Ovary (tissue), 9 donors: ENCODE data around the gene ARHGAP4. TPM values are rescaled to one million over a fixed set of nuclear protein-coding genes. Genes with fewer than 3 reads are reported as not detected.

Experiments used
- DNase-seq, 5 donors: peaks; one replicate each; pipeline ENCODE4 v3.0.0-alpha.2; 2019 to 2020
- H3K27ac ChIP-seq, 2 donors: fragments of 200-600 bp; one replicate each; pipeline versions ENCODE4 v1.5.1 to v1.8.0; 2019 to 2022
- H3K27me3 ChIP-seq: fragments of 200-600 bp; one replicate; pipeline ENCODE4 v1.8.0; 2022
- H3K36me3 ChIP-seq: fragments of 200-600 bp; sonication (generic); one replicate; pipeline ENCODE4 v1.5.1; 2019
- H3K4me1 ChIP-seq: one replicate; pipeline ENCODE4 v1.8.1; 2013; ENCODE audit warnings: mild to moderate bottlenecking, moderate library complexity; ENCODE audit not compliant: insufficient read depth
- H3K4me3 ChIP-seq: fragments of 200-600 bp; sonication (generic); one replicate; pipeline ENCODE4 v1.5.1; 2017
- H3K9me3 ChIP-seq, 2 donors: fragments of 200-600 bp in 1 of 2; sonication (generic) in 1 of 2; one replicate each; pipeline versions ENCODE4 v1.5.1 to v1.8.1; 2013 to 2019; ENCODE audit warnings: mild to moderate bottlenecking in 1 of 2, moderate library complexity in 1 of 2
- CTCF ChIP-seq, 3 donors: fragments of 450-650 bp in 2 of 3; fragments of 200-600 bp in 1 of 3; IDR thresholded peaks; one replicate each; pipeline versions ENCODE4 v1.5.1 to v1.8.0; 2016 to 2022; ENCODE audit warnings: antibody characterized with exemption in 3 of 3, mild to moderate bottlenecking in 1 of 3
- EP300 ChIP-seq: sonication (generic); formaldehyde crosslinking; IDR thresholded peaks from one replicate; pipeline ENCODE4 v1.6.1; 2017; ENCODE audit warnings: antibody characterized with exemption
- POLR2A ChIP-seq: fragments of 450-650 bp; IDR thresholded peaks from one replicate; pipeline ENCODE4 v1.6.1; 2017; ENCODE audit warnings: antibody characterized with exemption, mild to moderate bottlenecking, moderate library complexity
- WGBS, 3 donors: extraction: QIAGEN DNeasy Blood & Tissue Kit in 1 of 3; methylation state at CpG; one replicate each; pipeline versions ENCODE4 v1.1.5 to v1.1.7; 2013 to 2017; 5-methylcytosine and 5-hydroxymethylcytosine counted together
- intact Hi-C, 4 donors: fragments of 100-400 bp; cut with DNase I; formaldehyde crosslinking; loops; one replicate each; pipeline versions ENCODE4 v1.11.0 to v1.15.1; 2022 to 2023
- polyA plus RNA-seq, 2 donors: library from polyadenylated mRNA; stranded (reverse); fragments of 200-250 nt in 1 of 2; fragments of 350-450 nt in 1 of 2; fragmentation: Illumina TruSeq in 1 of 2; extraction: RNeasy Lipid Tissue Mini Kit (QIAGEN cat#74804) in 1 of 2; gene quantifications; one replicate each; pipeline ENCODE4 v1.2.3, GENCODE V29; 2013 to 2014
- total RNA-seq, 7 donors: library from RNA; depleted of rRNA in 2 of 7; stranded (reverse); fragments of >200 nt in 2 of 7; fragmentation: NEBNext Ultra II Directional in 3 of 7; extraction: Animal tissue kit (Norgen Biotek cat#: 25700) in 3 of 7; gene quantifications; one replicate each; pipeline versions ENCODE4 v1.1.0 to v1.2.4, GENCODE V29; 2016 to 2023
- donor health status: DM: no; HTN: no; CAD: no; lungs with moderate emphysema.
- donor health status: DM: no; HTN: no; CAD: no.
- donor health status: Bipolar disorder and iron deficiency.
- donor health status: DM: yes; HTN: yes; CAD: no.
- donor health status: DM: no; HTN: no; CAD: no.
- donor health status: DM: yes; HTN: yes; CAD: no.

Gene ARHGAP4
- total and polyA plus RNA-seq, 9 donors = 1.2 to 22.3 (median 11.4) TPM

GRCh38 chrX:153874085-153874365, 52.0 kb downstream of the ARHGAP4 start:
- Histone ChIP-seq H3K36me3 (no peaks in the 10 kb centered on the region), H3K27ac (no peak overlapping the region), H3K9me3 (no peaks in the 10 kb centered on the region), H3K4me3 (no peak overlapping the region), H3K27me3 (no peaks in the 10 kb centered on the region), H3K4me1 (no peaks in the 10 kb centered on the region)
- 43 to 62% (median 46%) methylated on average over 3 of the region's 3 CpGs for WGBS, 3 donors
- TF ChIP-seq CTCF (IDR thresholded peaks at IDR 0.05) (no peak), POLR2A (no peak), EP300 (no peak)
- no peak for DNase-seq
- intact Hi-C loops = no loop called here

- no peak for DNase-seq
Measured at GRCh38 chrX:153873282-153874084, 52.6 kb downstream of the ARHGAP4 start.

GRCh38 chrX:153871946-153872878, 53.9 kb downstream of the ARHGAP4 start:
- Histone ChIP-seq H3K27ac (no peak overlapping the region), H3K36me3 (no peaks in the 10 kb centered on the region), H3K27me3 (no peaks in the 10 kb centered on the region), H3K4me3 (no peak overlapping the region), H3K4me1 (no peaks in the 10 kb centered on the region), H3K9me3 (no peaks in the 10 kb centered on the region)
- no peak for DNase-seq
- WGBS, 3 donors = 73 to 79% (median 76%) methylated on average over 29 of the region's 29 CpGs
- no peak for TF ChIP-seq POLR2A
- no peak for TF ChIP-seq EP300
- TF ChIP-seq CTCF (IDR thresholded peaks at IDR 0.05) = no peak
- intact Hi-C loops = no loop called here

More at GRCh38 chrX:153873282-153874084, 52.6 kb downstream of the ARHGAP4 start:
- H3K4me3 ChIP-seq = no peak overlapping the region
- no peaks in the 10 kb centered on the region for H3K27me3 ChIP-seq
- TF ChIP-seq POLR2A = no peak
- no peak for TF ChIP-seq EP300
- no peak for TF ChIP-seq CTCF (IDR thresholded peaks at IDR 0.05)
- intact Hi-C loops = no loop called here
- H3K36me3 ChIP-seq = no peaks in the 10 kb centered on the region
- H3K4me1 ChIP-seq = no peaks in the 10 kb centered on the region
- 31 to 40% (median 40%) methylated on average over 7 of the region's 7 CpGs for WGBS, 3 donors
- H3K27ac ChIP-seq = no peak overlapping the region
- no peaks in the 10 kb centered on the region for H3K9me3 ChIP-seq

- intact Hi-C loops = no loop called here
- H3K27me3 ChIP-seq = no peaks in the 10 kb centered on the region
- TF ChIP-seq POLR2A (no peak), EP300 (no peak), CTCF (IDR thresholded peaks at IDR 0.05) (no peak)
- no peak for DNase-seq
- no peaks in the 10 kb centered on the region for H3K9me3 ChIP-seq
- H3K4me3 ChIP-seq = no peak overlapping the region
- no peaks in the 10 kb centered on the region for H3K36me3 ChIP-seq
- H3K27ac ChIP-seq = no peak overlapping the region
- 32 to 37% (median 35%) methylated on average over 6 of the region's 6 CpGs for WGBS, 3 donors
- H3K4me1 ChIP-seq = no peaks in the 10 kb centered on the region
Measured at GRCh38 chrX:153871451-153871850, 54.6 kb downstream of the ARHGAP4 start.
